NK-92 (cell line): ENCODE data around the gene ICOS.
"Not testable (repeated sequence)": the region's sequence is repeated elsewhere in the genome, so short reads cannot be mapped to it uniquely, and the experiment has no call there.

Experiments
- DNase-seq: peaks from one replicate; lab custom pipeline; 2025; ENCODE audit not compliant: unreplicated experiment; lab: John Stamatoyannopoulos, UW

ICOS gene

DNA sequence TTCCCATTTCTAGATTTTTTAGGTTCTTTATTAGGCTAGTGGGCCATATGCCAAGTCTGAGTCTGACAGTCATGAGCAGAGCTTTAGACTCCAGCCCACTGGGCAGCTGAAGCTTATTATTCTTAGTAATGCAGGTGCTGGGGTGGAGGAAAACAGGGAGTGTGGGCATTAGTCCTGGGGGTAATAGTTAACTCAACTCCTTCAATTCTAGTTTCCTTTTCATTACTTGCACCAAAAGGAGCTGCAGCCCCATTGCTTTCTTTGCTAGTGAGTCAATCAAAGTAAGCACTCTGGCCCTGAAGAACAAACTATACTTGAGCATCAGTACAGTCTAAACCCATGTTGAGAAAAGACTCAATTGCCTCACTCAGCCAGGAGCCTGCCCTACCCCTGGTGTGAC, 35.5 kb downstream of the ICOS start:
- no peak for DNase-seq

DNA sequence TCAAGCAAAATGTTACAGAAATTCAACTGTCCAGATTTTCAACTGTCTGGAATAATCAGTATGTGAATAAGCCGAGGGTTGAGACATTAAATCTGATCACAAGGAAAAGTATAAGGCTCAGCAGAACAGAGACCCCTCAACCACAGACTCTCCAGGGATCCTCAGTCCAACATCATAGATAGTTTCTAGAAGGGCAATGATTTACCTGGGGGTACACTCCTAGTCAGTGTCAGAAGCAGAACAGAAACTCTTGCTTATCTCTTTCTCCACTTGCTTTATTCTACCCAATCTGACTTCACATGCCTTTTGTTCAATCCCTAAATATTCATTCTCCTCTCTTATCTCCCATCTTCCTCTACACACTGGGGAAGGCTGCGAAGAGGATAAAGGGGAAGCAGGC, 36.4 kb downstream of the ICOS start:
- no peak for DNase-seq

DNA sequence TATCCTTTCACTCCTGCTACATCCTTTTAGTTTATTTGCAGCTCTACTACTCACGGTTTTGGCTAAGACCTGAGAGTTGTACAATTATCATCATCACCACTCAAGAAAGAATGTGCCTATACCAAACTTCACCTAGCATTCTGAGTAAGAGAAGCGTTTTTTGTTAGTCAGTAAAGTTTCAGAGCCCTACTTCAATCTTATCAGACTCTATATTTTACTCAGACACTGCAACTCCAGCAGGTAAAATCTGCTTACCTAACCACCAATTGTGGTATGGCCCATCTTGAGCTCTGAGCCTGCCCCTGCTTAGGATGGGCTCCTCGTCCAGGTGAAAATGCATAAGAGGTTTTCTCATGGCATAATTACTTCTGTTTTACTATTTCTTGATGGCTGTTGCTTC, 37.1 kb downstream of the ICOS start:
- DNase-seq = no peak

DNA sequence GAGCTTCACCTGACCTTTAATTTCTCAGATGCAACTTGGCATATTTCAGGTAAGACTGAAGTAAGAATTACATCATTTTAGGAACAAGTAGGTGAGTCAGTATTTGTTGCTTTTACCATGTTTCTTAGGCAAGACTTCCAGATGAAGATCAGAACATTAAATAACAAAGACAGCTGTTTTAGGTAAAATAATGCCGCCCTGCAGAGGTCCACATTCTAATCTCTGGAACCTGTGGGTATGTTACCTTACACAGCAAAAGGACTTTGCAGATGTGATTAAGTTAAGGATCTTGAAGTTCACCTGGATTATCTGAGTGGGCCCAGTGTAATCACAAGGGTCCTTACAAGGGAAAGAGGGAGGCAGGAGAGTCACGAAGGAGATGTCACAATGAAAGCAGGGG, 39.3 kb downstream of the ICOS start:
- DNase-seq = no peak

DNA sequence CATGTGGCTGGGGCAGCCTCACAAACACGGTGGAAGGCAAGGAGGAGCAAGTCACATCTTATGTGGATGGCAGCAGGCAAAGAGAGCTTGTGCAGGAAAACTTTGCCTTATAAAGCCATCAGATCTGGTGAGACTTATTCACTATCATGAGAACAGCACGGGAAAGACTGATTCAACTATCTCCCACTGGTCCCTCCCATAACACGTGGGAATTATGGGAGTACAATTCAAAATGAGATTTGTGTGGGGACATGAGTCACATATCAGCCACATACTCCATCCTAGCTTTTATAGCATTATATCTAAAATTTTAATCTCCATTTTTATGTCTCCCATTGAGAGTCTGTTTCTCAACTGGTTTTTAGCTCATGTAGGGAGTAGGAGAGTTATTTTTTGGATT, 45.7 kb downstream of the ICOS start:
- DNase-seq = no peak

DNA sequence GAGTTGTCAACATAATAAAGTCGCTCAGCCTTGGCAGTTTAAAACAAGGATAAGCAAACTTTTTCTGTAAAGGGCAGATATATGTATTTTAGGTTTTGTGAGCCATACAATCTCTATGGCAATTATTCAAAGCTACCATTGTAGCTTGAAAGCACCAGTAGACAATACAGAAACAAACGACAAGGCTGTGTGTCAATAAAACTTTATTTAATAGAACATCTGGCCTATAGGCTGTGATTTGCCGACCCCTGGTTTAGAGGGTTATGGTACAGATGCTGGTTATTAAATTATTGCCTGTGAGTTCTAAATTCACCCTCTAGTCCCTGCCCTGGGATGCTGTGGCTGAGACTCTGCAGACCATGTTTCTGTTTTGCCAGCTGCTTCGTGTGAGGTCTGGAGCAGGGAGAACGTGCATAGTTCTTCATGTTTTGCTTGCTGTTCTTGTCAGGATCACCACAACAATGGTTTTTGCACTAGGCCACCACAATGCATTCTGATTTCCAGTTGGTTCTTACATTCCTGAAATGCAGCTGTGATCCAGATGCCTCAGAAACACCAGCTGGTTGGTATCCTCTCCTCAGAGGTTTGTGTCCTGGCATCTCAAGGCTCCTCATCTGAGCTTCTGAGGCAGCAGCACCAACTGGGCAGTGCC, 46.6 kb downstream of the ICOS start:
- no peak for DNase-seq

DNA sequence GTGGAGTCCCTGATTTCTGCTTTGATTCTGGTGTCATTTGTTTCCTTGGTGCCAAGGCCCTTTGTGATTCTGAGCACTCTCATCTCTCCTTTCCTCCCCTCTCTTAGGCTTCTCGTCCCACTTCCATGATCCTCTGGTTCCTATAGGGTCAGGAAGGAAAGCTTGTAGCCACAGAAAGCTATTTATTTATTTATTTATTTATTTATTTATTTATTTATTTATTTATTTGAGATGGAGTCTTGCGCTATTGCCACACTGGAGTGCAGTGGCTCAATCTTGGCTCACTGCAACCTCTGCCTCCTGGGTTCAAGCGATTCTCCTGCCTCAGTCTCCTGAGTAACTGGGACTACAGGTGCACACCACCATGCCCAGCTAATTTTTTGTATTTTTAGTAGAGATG, 49.4 kb downstream of the ICOS start:
- not testable (repeated sequence) for DNase-seq

DNA sequence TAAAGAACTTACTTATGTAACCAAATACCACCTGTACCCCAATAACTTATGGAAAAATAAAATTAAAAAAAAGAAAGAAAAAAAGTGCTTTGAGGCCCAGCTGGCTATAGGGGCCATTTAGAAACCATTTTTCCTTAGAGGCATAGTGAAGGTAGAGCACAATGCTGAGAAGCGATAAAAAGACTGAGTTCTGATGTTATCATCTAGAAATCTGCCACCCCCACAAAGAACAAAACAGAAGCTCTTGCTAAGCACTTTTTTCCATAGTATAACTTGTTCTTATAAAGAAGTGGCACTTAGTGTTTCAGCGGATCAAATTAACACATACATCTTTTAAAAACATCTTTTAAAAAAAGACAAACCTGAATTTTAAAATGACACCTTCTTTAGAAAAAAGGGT, 51.4 kb downstream of the ICOS start:
- no peak for DNase-seq

DNA sequence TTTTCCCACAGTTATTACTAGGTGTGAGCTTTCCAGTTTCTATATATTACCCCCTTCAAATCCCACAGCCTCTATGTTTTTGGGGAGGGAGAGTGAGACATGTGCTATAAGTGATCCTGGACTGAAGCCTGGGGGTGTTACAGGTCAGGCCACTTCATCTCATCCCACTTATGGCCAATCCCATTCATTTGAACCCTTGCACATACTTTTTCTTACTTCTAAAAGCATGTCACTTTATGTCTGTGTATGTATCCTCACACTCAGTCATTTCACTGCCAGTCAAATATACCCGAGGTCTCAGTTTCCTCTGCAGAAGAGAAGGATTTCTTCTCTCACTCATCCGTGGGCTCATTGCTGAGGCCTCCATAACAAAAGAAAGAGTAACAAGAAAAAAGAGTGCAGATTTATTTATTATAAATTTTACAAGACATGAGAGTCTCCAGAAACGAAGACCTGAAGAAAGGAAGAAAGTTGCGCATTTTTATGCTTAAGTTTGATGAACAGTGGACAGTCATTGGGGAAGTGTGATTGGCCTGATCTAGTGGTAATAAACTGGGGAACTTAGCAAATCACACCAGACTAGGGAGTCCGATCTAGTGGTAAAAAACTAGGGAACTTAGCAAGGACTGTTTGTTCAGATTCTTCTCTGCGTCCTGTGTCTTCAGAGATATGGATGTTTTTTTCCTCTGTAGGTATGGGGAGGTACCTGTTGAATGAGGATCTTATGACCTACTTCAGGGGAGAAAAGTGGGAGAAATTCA, 52.1 kb downstream of the ICOS start:
- no peak for DNase-seq

DNA sequence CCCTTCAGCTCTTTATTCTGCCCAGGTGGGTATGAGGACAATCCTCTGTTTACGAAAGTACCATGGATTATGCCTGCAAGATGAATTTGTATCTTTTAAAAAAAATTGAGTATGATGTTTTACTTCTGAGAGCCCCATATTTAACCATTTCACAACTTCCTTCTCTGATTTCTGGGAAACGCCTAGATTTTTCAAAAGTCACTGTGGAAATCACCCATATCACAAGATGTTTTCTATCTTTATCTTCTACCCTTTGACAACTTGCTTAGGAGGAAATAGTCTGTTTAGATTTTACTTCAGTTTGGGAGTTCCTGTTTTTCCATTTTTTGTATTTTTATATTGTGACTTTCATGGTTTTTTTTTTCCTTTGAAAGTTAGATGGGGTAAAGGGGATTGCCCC, 53.0 kb downstream of the ICOS start:
- DNase-seq = no peak

DNA sequence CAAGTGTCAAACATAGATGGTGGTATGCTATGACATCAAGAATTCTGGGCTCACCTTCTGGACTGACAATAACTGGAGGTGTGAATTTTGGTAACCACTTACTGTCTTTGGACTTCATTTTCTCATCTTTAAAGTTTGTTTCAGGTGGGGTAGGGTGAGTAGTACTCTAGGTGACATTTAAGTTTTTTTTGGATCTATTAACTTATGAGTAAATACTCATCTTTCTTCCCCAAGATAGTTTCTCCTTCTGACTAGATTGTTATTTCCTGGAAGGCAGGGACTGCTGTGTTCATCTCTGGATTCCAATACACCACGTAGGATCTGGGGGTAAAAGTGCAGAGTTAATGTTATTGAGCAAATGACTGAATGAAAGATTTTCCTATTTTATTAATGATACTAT, 55.9 kb downstream of the ICOS start:
- DNase-seq = no peak

DNA sequence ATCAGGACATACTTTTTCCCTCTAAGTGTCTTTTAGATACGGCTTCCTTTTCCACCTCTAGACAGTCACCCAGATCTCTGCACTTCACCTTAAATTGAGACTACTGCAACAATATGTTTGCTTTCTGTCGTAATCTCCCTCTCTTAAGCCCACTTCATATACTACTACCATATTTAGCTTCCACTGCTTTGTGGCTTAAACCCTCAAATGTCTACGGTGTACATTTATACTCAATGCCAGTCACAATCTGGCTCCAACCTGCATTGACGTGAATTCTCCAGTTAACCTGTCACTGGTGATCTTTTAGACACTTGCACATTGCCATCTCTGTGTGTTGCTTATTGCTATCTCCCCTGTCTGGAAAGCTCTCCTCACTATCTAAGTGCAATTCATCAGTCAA, 56.4 kb downstream of the ICOS start:
- DNase-seq = no peak

DNA sequence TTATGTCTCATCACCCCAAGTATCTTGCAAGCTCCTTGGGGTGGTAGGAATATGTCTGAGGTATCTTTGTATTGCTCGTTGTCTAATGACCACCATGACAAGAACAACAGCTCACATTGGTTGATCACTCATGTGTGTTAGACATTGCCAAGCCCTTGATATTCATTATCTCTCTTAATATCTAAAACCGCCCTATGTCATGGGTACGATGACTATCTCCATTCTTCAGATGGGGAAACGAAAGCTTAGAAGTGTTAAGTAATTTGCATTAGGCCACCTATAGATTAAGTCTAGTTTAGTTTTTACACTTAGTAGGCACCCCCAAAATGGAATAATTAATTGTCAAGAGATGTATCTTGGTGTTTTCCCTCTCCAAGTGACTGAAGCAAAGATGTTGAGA, 57.0 kb downstream of the ICOS start:
- no peak for DNase-seq

DNA sequence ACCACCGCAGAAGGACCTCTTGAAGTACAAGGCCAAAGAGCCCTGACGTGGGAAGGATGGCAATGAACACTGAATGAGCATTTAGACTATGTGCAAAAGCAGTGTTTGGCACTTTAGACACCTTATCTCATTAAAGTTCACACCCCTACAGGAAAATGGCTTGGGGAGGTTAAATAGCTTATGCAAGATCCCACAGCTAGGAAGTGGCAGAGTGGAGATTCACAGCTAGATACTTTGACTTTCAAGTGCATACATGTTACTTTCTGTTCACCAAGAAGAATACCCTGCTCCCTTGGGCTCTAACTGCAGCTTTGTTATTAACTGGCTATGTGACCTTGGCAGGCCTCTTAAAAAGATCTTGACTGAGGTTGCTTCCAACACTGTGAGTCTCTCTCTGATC, 58.2 kb downstream of the ICOS start:
- no peak for DNase-seq

DNA sequence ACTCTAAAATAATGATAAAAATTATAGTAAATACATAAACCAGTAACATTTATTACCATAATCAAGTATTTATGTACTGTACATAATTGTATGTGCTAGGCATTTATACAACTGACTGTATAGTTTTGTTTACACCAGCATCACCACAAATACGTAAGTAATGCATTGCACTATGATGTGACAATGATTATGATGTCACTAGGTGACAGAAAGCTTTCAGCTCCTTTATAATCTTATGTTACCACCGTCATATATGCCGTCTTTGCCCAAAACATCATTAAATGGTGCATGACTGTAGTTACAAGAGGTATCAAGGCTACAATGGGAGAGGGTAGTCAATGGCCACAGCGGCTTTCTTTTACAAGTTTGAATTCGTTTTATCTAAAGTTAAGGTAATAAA, 60.1 kb downstream of the ICOS start:
- DNase-seq = no peak

DNA sequence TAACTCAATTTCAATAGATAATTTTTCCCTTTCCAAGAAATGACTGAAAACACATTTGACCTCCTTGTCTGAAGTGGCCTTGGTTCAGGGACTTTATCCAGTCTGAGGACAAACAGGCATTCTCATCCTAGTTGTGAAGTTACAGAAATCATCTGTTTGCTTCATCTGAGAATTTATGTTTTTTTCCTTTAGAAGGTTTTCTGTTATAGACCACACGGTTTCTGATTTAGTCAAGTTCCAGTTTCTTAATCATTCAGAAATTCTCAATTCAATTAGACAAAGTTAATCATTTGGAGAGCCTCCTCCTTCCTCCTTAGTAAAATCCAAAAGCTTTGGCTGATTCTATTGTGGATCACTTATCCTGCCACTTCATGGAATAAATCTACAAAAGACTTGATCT, 60.9 kb downstream of the ICOS start:
- no peak for DNase-seq

DNA sequence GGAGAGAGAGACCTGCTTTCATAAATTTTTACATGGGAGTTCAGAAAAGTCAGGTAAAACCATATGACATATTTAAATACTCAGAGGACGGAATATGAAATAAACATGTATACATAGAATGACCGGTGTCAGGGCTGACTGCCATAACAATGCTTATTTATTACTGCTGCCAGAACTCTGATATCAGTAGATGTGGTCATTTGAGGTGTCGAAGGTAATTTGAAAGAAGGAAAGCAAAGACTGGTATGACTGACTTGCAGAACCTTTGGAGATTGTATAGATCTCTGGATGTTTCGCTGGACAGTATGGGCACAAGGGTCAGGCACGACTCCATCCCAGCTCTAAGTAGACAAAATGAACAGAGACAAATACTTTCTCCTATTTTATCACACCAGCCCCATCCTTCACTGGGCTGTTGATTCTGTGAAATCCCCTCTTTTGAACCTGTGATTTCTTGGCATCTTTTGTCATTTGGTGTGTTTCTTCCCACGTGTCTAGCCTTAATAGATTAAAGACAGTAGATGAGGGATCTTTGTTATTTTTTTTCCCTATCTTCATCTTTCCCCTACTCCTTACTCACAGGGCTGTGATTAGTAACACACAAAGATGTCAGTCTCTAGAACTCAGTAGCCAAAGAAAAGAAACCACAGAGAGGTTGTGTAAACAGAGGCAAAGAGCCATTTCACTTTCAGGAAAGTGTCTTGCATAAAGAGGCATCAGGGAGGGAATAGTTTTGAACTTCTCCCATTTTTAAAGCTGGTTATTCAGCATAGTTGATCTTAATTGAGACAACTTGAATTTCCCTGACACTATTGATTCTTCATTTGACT, 61.6 kb downstream of the ICOS start:
- DNase-seq = no peak

DNA sequence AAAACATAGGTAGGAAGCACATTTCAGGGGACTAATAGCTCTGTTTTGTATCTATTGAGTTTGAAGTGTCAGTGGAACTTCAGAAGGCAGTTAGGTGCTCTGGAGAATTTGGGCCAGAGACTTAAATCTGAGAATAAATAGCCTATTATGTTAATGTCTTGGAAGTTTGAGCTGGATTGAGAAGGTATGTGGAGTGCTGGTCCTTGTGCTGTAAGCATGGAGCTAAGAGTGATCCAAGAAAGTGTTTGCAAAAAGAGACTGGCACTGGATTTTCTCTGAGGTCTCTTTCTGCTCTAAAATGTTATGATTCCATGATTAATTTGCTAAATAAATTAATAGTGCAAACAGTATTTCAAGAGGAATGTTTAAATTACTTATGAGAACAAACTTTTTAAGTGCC, 63.3 kb downstream of the ICOS start:
- DNase-seq = no peak

DNA sequence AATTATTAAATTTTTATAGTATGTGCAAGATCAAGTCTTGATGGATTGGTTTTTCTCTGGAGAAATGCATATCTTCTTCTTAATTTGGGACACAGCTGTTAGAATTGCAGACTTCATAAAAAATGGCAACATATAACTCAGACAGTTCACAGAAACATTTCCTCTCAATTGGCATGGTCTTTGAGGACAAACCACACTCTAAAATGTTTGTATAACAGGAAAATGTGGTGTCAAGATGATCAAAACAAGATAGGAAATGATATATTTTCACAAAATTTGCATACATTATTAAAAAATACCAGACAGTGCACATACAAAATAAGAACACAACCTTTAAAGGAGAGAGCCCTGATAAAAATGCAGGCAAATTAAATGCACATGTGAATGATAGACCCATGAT, 63.9 kb downstream of the ICOS start:
- DNase-seq = no peak

DNA sequence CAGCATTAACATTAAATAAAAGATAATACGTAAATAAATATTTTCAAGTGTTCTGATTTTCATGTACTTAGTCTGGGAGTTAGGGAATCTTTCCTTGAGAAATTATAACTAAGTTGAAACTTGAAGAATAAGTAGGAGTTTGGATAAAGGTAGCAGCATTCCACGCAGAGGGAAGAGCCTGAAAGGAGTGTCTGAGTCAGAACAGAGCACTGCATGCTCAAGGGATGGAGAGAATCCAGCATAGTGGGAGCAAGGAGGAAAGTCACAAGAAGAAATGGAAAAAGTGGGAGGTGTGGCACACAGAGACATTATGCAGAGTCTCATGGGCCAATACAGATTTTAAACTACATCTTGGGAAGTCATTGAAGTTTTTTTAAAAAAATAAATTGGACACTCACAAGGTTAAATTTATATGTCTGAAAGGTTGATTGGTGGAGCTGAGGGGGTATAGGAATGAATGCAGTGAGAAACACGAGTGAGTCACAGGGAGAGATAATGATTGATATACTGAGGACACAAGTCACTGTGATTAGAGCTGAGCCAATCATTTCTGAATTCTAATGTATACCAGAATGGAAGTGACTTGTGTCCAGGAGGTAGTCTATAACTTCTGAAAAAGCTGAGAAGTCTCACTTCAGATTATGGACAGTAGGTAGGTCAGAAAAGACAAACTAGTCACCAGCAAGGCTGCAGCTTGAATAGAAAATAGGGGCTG, 66.9 kb downstream of the ICOS start:
- no peak for DNase-seq

DNA sequence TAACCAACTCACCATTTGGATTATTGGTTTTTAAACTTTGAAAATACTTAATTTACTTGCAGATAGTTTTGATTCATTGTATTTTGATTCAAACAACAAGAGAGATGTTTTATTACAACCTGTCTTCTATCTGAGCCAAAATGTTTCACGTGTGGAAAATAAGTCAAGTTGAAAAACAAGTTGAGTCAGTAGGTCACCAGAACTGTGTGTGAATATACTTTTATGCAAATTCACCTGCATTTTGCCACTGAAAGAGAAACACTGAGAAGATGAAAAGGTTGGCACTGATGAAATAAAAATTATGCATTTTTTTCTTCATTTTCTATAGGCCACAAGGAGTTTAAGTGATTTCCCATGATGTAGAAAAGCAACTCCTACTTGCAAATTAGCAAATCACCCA, 68.3 kb downstream of the ICOS start:
- no peak for DNase-seq
